ENCODE data around the gene BCL2L15. TPM values are rescaled to one million over a fixed set of nuclear protein-coding genes. Genes with fewer than 3 reads are reported as not detected.

Gene BCL2L15
- total RNA-seq, 1 donor from 2014 or later, result 1.3 TPM

DNA sequence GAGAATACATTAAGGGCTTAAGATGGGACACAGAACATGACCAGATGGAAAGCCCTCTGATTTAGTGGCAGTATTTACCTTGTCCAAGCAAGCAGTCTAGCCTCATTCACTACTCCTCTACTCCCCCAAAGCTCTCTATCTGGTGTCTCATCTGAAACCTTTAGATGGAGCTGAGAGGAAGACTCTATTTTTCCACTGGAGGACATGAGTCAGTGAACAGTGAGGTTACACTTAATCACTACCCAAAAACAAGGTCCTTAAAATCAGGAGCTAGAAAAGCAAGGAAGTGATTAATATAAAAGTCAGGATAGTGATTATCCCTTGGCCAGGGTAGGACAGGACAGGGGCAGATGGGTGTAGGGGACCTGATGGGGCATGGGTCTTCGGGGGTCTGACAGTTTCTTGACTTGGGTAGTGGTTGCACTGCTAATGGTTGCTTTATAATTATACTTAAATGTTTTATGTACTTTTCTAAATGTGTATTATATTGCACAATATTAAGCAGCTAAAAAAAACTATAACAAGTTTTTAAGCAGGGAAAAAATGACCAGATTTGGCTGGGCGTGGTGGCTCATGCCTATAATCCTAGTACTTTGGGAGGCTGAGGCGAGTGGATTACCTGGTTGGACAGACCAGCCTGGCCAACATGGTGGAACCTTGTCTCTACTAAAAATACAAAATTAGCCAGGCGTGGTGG, 18.8 kb downstream of the BCL2L15 start:
- DNase-seq, result no peak
- Histone ChIP-seq H3K27me3 (ENCODE audit: low read depth) (no peaks in the 10 kb centered on the region), H3K4me3 (no peak overlapping the region), H3K4me1 (peaks cover 15% of the 10 kb centered on the region), H3K36me3 (no peaks in the 10 kb centered on the region), H3K9me3 (no peaks in the 10 kb centered on the region), H3K27ac (no peak overlapping the region)
- no peak for ATAC-seq
- no peak for TF ChIP-seq CTCF (IDR thresholded peaks at IDR 0.05)
- intact Hi-C loops (cut with DNase I), result no loop called here

DNA sequence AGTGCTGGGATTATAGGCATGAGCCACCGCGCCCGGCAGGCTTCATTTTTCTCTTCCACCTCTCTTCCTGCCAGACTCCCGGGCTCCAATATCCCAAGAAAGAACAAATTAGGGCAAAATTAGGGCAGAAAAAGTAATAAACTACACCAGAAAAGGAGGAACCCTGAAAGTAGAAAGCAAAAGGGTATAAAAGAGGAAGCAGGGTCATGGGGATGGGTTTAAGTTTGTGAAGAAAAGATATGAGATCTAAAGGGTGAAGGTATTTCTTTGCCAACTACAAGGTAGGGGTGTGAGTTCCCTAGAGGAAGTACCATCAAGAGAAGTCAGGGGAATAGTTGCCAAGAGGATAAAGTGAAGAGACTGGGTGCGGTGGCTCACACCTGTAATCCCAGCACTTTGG, 25.7 kb downstream of the BCL2L15 start:
- Histone ChIP-seq H3K36me3 (no peaks in the 10 kb centered on the region), H3K9me3 (no peaks in the 10 kb centered on the region), H3K4me1 (peaks cover 21% of the 10 kb centered on the region), H3K27ac (no peak overlapping the region), H3K4me3 (no peak overlapping the region), H3K27me3 (ENCODE audit: low read depth) (no peaks in the 10 kb centered on the region)
- ATAC-seq (no peak), DNase-seq (no peak)
- intact Hi-C loops (cut with DNase I), result no loop called here
- TF ChIP-seq CTCF (IDR thresholded peaks at IDR 0.05), result no peak

- Histone ChIP-seq H3K36me3 (no peaks in the 10 kb centered on the region), H3K9me3 (no peaks in the 10 kb centered on the region), H3K4me1 (peaks cover 21% of the 10 kb centered on the region), H3K27ac (no peak overlapping the region), H3K4me3 (no peak overlapping the region), H3K27me3 (ENCODE audit: low read depth) (no peaks in the 10 kb centered on the region)
- ATAC-seq (no peak), DNase-seq (no peak)
- intact Hi-C loops (cut with DNase I), result no loop called here
- no peak for TF ChIP-seq CTCF (IDR thresholded peaks at IDR 0.05)
Measured at GRCh38 chr1:113860891-113861290, 26.5 kb downstream of the BCL2L15 start.

DNA sequence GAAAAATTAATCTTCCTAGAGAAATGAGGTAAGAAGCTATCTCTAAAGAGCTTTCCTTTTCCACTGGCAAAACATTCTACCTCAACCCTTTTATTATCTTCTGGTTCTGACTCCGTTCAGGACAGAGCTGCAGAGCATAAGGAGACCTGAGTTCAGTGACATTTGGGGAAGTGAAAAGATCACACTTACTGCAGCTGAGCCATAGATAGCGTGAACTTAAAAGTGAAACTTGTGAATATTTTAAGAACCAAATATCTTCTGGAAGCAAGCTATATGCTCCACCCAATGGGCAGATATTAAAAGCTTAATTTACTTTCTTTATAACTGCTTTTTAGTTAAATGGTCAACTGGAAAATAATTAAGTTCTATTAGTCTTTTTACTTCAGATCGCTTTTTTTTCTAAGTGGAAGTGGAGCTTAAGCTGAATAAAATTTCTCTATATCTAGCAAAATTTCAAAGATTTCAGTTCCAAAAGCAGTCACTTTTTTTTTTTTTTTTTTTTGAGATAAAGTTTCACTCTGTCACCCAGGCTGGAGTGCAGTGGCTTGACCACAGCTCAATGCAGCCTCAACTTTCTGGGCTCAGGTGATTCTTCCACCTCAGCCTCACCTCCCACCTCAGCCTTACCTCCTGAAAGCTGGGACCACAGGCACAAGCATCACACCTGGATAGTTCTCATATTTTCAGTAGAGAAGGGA, 27.8 kb downstream of the BCL2L15 start:
- intact Hi-C loops (cut with DNase I), result no loop called here
- ATAC-seq (peak in 1 of 2 donors; percentile 62), DNase-seq (no peak)
- Histone ChIP-seq H3K4me3 (no peak overlapping the region), H3K4me1 (peaks cover 21% of the 10 kb centered on the region), H3K27ac (peak overlapping the region; percentile 32), H3K27me3 (ENCODE audit: low read depth) (no peaks in the 10 kb centered on the region), H3K9me3 (no peaks in the 10 kb centered on the region), H3K36me3 (no peaks in the 10 kb centered on the region)
- no peak for TF ChIP-seq CTCF (IDR thresholded peaks at IDR 0.05)

- TF ChIP-seq CTCF (IDR thresholded peaks at IDR 0.05), result no peak
- H3K27ac ChIP-seq, result no peak overlapping the region
- intact Hi-C loops (cut with DNase I), result no loop called here
- H3K4me1 ChIP-seq, result peaks cover 21% of the 10 kb centered on the region
- no peak overlapping the region for H3K4me3 ChIP-seq
- H3K27me3 ChIP-seq (ENCODE audit: low read depth), result no peaks in the 10 kb centered on the region
- no peak for ATAC-seq
- DNase-seq, result no peak
- H3K9me3 ChIP-seq, result no peaks in the 10 kb centered on the region
- H3K36me3 ChIP-seq, result no peaks in the 10 kb centered on the region
Measured at GRCh38 chr1:113858982-113859381, 28.4 kb downstream of the BCL2L15 start.
